NB4 (cell line): ENCODE data around the gene FER1L5.
A peak's percentile ranks its signal among the peaks of the same experiment; 100 is the strongest.

Source experiments
- DNase-seq: peaks from one replicate; pipeline ENCODE4 v3.0.0; 2010; ENCODE audit warnings: low read depth
- H3K4me3 ChIP-seq: one replicate; pipeline ENCODE4 v1.5.1; 2011; ENCODE audit warnings: mild to moderate bottlenecking, low read depth, low read length, moderate library complexity
- CTCF ChIP-seq: IDR thresholded peaks from one replicate; pipeline ENCODE4 v1.5.1; 2012; ENCODE audit warnings: low read depth, low read length
- MAX ChIP-seq: IDR thresholded peaks from 2 replicates; pipeline ENCODE4 v1.6.1; 2011; ENCODE audit warnings: low read depth, low read length
- MYC ChIP-seq: IDR thresholded peaks from 2 replicates; pipeline ENCODE4 v1.6.1; 2011; ENCODE audit warnings: low read depth, low read length
- POLR2A ChIP-seq: IDR thresholded peaks from 2 replicates; pipeline ENCODE4 v1.6.1; 2011; ENCODE audit warnings: mild to moderate bottlenecking; ENCODE audit not compliant: insufficient read length; ENCODE audit errors: extremely low read depth

The FER1L5 gene

GRCh38 chr2:96601382-96602292 is 40.9 kb upstream of the FER1L5 start:
- DNase-seq, result peak; percentile 21
- no peak overlapping the region for H3K4me3 ChIP-seq
- TF ChIP-seq POLR2A (no peak), CTCF (no peak), MYC (no peak), MAX (no peak)

- DNase-seq, result peak; percentile 13
- H3K4me3 ChIP-seq, result no peak overlapping the region
- TF ChIP-seq CTCF, result no peak
- TF ChIP-seq MAX, result no peak
- no peak for TF ChIP-seq POLR2A
- no peak for TF ChIP-seq MYC
Measured at GRCh38 chr2:96602330-96602823, 40.2 kb upstream of the FER1L5 start.

- H3K4me3 ChIP-seq, result no peak overlapping the region
- no peak for TF ChIP-seq POLR2A
- no peak for DNase-seq
Measured at GRCh38 chr2:96604104-96604503, 38.5 kb upstream of the FER1L5 start.

- no peak overlapping the region for H3K4me3 ChIP-seq
- no peak for DNase-seq
- no peak for TF ChIP-seq CTCF
- TF ChIP-seq POLR2A, result no peak
- no peak for TF ChIP-seq MAX
- TF ChIP-seq MYC, result no peak
Measured at GRCh38 chr2:96608469-96609455, 33.8 kb upstream of the FER1L5 start.

- H3K4me3 ChIP-seq, result no peak overlapping the region
- DNase-seq, result no peak
- TF ChIP-seq POLR2A (no peak), MAX (no peak), CTCF (no peak), MYC (no peak)
Measured at GRCh38 chr2:96616128-96616527, 26.4 kb upstream of the FER1L5 start.

- no peak for TF ChIP-seq MYC
- TF ChIP-seq POLR2A, result no peak
- TF ChIP-seq MAX, result no peak
- TF ChIP-seq CTCF, result no peak
- H3K4me3 ChIP-seq, result no peak overlapping the region
- no peak for DNase-seq
Measured at GRCh38 chr2:96616535-96616934, 26.0 kb upstream of the FER1L5 start.
